H1 (cell line): ENCODE measurements around the gene ARRDC2. TPM values are rescaled to one million over a fixed set of nuclear protein-coding genes. Genes with fewer than 3 reads are reported as not detected.

Experiments
- CTCF ChIA-PET: fragments of 300-600 bp; sonication (Branson Sonifier 250); formaldehyde crosslinking; loops from one replicate; lab custom pipeline; 2021; ENCODE audit not compliant: partially characterized antibody; lab: Charles Lee
- POLR2A ChIA-PET: fragments of 300-600 bp; sonication (Branson Sonifier 250); formaldehyde crosslinking; loops from one replicate; lab custom pipeline; 2021; ENCODE audit warnings: inconsistent platforms; ENCODE audit not compliant: partially characterized antibody; lab: Charles Lee
- DNase-seq, 2 experiments: peaks; one replicate each; pipeline versions ENCODE4 v3.0.0 to v3.0.0-alpha.2; 2010 to 2022; ENCODE audit warnings: low spot score in 2 of 2, low read depth in 1 of 2, mixed read lengths in 1 of 2
- FAIRE-seq: peaks from 2 replicates; lab custom pipeline; 2011; peaks lifted over from hg19 to GRCh38; lab: Jason Lieb, UNC
- H2AFZ ChIP-seq: 2 replicates; pipeline ENCODE4 v1.8.1; 2012; ENCODE audit warnings: low read length, inconsistent platforms
- H2AK5ac ChIP-seq: 2 replicates; pipeline ENCODE4 v1.6.1; 2013; ENCODE audit warnings: low read depth, low read length
- H2BK120ac ChIP-seq: replicated peaks from 2 replicates; pipeline ENCODE3; 2013; ENCODE audit warnings: low read depth, low read length, inconsistent platforms
- H2BK12ac ChIP-seq: 2 replicates; pipeline ENCODE4 v1.6.1; 2013; ENCODE audit warnings: low read depth, low read length
- H2BK15ac ChIP-seq: 2 replicates; pipeline ENCODE4 v1.6.1; 2013; ENCODE audit warnings: low read length
- H2BK20ac ChIP-seq: 2 replicates; pipeline ENCODE4 v1.6.1; 2013; ENCODE audit warnings: low read length
- H2BK5ac ChIP-seq: 2 replicates; pipeline ENCODE4 v1.6.1; 2013; ENCODE audit warnings: low read depth, low read length
- H3K14ac ChIP-seq: 2 replicates; pipeline ENCODE4 v1.6.1; 2013; ENCODE audit warnings: inconsistent platforms; ENCODE audit not compliant: insufficient read length
- H3K18ac ChIP-seq: 2 replicates; pipeline ENCODE4 v1.6.1; 2013; ENCODE audit warnings: low read length; ENCODE audit errors: extremely low read depth
- H3K23ac ChIP-seq: 2 replicates; pipeline ENCODE4 v1.6.1; 2013; ENCODE audit warnings: inconsistent platforms; ENCODE audit not compliant: insufficient read length
- H3K23me2 ChIP-seq: 2 replicates; pipeline ENCODE4 v1.6.1; 2013; ENCODE audit warnings: low read depth, low read length
- H3K27ac ChIP-seq: 2 replicates; pipeline ENCODE4 v1.6.1; 2011; ENCODE audit warnings: low read depth, low read length, inconsistent platforms
- H3K27me3 ChIP-seq, 4 experiments: replicated peaks in 1 of 4; 1 replicate in 1 of 4; 2 replicates in 3 of 4; pipeline versions ENCODE4 v1.6.1 to v1.8.1; 2011 to 2013; ENCODE audit warnings: low read length in 3 of 4, mild to moderate bottlenecking in 3 of 4, inconsistent platforms in 2 of 4, mixed read lengths in 2 of 4, moderate library complexity in 1 of 4; ENCODE audit not compliant: control insufficient read depth in 3 of 4, insufficient read depth in 3 of 4; ENCODE audit errors: extremely low read depth in 1 of 4
- H3K36me3 ChIP-seq, 4 experiments: 2 replicates each; pipeline versions ENCODE4 v1.6.1 to v1.8.1; 2011 to 2013; ENCODE audit warnings: mild to moderate bottlenecking in 4 of 4, low read length in 3 of 4, moderate library complexity in 2 of 4, control low read depth in 1 of 4, inconsistent platforms in 1 of 4; ENCODE audit not compliant: insufficient read depth in 4 of 4, control insufficient read depth in 2 of 4
- H3K4ac ChIP-seq: replicated peaks from 2 replicates; pipeline ENCODE3; 2013; ENCODE audit warnings: low read length, low read depth, mixed read lengths, inconsistent platforms; ENCODE audit not compliant: insufficient read length
- H3K4me1 ChIP-seq, 4 experiments: replicated peaks in 1 of 4; 1 replicate in 1 of 4; 2 replicates in 3 of 4; pipeline versions ENCODE4 v1.6.1 to v1.8.1; 2011 to 2013; ENCODE audit warnings: low read length in 3 of 4, inconsistent platforms in 2 of 4, mixed read lengths in 1 of 4; ENCODE audit not compliant: insufficient read depth in 4 of 4, control insufficient read depth in 3 of 4
- H3K4me2 ChIP-seq, 2 experiments: 2 replicates each; pipeline versions ENCODE4 v1.6.1 to v1.8.1; 2011 to 2013; ENCODE audit warnings: low read depth in 2 of 2, low read length in 2 of 2, control low read depth in 1 of 2, inconsistent platforms in 1 of 2, mild to moderate bottlenecking in 1 of 2; ENCODE audit not compliant: insufficient read depth in 1 of 2
- H3K4me3 ChIP-seq, 4 experiments: fragments of 200-600, 300-600 bp in 1 of 4; sonication (generic), shearing (Covaris generic), sonication (Bioruptor Twin) in 1 of 4; 2 replicates each; pipeline versions ENCODE4 v1.5.1 to v1.8.1; 2011 to 2016; ENCODE audit warnings: low read length in 4 of 4, low read depth in 3 of 4, control low read depth in 2 of 4, inconsistent platforms in 2 of 4, mild to moderate bottlenecking in 2 of 4, mixed read lengths in 1 of 4, moderate library complexity in 1 of 4; ENCODE audit not compliant: insufficient read depth in 2 of 4; ENCODE audit errors: extremely low read depth in 1 of 4
- H3K56ac ChIP-seq: replicated peaks from 2 replicates; pipeline ENCODE3; 2013; ENCODE audit warnings: low read depth, mild to moderate bottlenecking, mixed read lengths, low read length, inconsistent platforms; ENCODE audit not compliant: insufficient read length
- H3K79me1 ChIP-seq: 2 replicates; pipeline ENCODE4 v1.6.1; 2013; ENCODE audit warnings: low read depth, low read length, control low read depth
- H3K79me2 ChIP-seq, 2 experiments: 2 replicates each; pipeline versions ENCODE4 v1.6.1 to v1.8.1; 2012 to 2013; ENCODE audit warnings: low read length in 2 of 2, mild to moderate bottlenecking in 2 of 2, inconsistent platforms in 1 of 2; ENCODE audit not compliant: insufficient read depth in 2 of 2, control insufficient read depth in 1 of 2
- H3K9ac ChIP-seq, 4 experiments: replicated peaks in 1 of 4; 1 replicate in 1 of 4; 2 replicates in 3 of 4; pipeline versions ENCODE4 v1.6.1 to v1.8.1; 2011 to 2013; ENCODE audit warnings: low read depth in 3 of 4, low read length in 3 of 4, control low read depth in 2 of 4, mild to moderate bottlenecking in 2 of 4, moderate library complexity in 2 of 4, inconsistent platforms in 1 of 4; ENCODE audit errors: extremely low read depth in 1 of 4
- H3K9me3 ChIP-seq, 2 experiments: 2 replicates each; pipeline versions ENCODE4 v1.6.1 to v1.8.1; 2012 to 2013; ENCODE audit warnings: mild to moderate bottlenecking in 2 of 2, moderate library complexity in 2 of 2, control low read depth in 1 of 2, inconsistent platforms in 1 of 2, low read depth in 1 of 2, low read length in 1 of 2, mixed read lengths in 1 of 2; ENCODE audit not compliant: insufficient read depth in 2 of 2
- H4K20me1 ChIP-seq, 2 experiments: replicated peaks in 1 of 2; 2 replicates each; pipeline versions ENCODE3 to v1.8.1; 2011 to 2013; ENCODE audit warnings: inconsistent platforms in 2 of 2, low read length in 2 of 2, mild to moderate bottlenecking in 1 of 2; ENCODE audit not compliant: insufficient read depth in 2 of 2, control insufficient read depth in 1 of 2
- H4K5ac ChIP-seq: 2 replicates; pipeline ENCODE4 v1.6.1; 2013; ENCODE audit warnings: low read length, low read depth, mixed read lengths, inconsistent platforms; ENCODE audit not compliant: insufficient read length
- H4K8ac ChIP-seq: 2 replicates; pipeline ENCODE4 v1.8.0; 2013; ENCODE audit warnings: mild to moderate bottlenecking, moderate library complexity, low read length, inconsistent platforms; ENCODE audit not compliant: insufficient read depth; ENCODE audit errors: extremely low read depth
- H4K91ac ChIP-seq: replicated peaks from 2 replicates; pipeline ENCODE3; 2013; ENCODE audit warnings: low read length, mixed read lengths, inconsistent platforms; ENCODE audit not compliant: insufficient read length
- CBX5 ChIP-seq: fragments of 300-800, 300-1000 bp; sonication (generic); IDR thresholded peaks from 2 replicates; pipeline ENCODE4 v1.7.1; 2016; ENCODE audit warnings: antibody characterized with exemption, low read length, low read depth
- FOSL1 ChIP-seq: IDR thresholded peaks from 2 replicates; pipeline ENCODE4 v1.6.1; 2011; ENCODE audit warnings: mild to moderate bottlenecking, low read depth, low read length, moderate library complexity; ENCODE audit not compliant: insufficient read depth
- GABPA ChIP-seq: IDR thresholded peaks from 2 replicates; pipeline ENCODE4 v1.6.1; 2011; ENCODE audit warnings: mild to moderate bottlenecking, low read length, moderate library complexity, borderline replicate concordance; ENCODE audit not compliant: insufficient read depth
- HDAC2 ChIP-seq, 2 experiments: fragments of 300-600 bp in 1 of 2; sonication (generic) in 1 of 2; IDR thresholded peaks; 2 replicates each; pipeline ENCODE4 v1.6.1; 2011 to 2012; ENCODE audit warnings: low read depth in 2 of 2, low read length in 2 of 2, mild to moderate bottlenecking in 2 of 2, moderate library complexity in 2 of 2, borderline replicate concordance in 1 of 2, inconsistent platforms in 1 of 2
- JUN ChIP-seq: IDR thresholded peaks from 2 replicates; pipeline ENCODE4 v1.6.1; 2011; ENCODE audit warnings: low read depth, mild to moderate bottlenecking, improper control_type of control experiment, low read length
- TAF7 ChIP-seq: optimal IDR thresholded peaks from 2 replicates; pipeline ENCODE3; 2011; ENCODE audit warnings: low read depth, mild to moderate bottlenecking, inconsistent platforms, low read length, moderate library complexity, borderline replicate concordance
- WGBS, 2 experiments: shearing (Covaris generic) in 1 of 2; methylation state at CpG; one replicate each; pipeline versions ENCODE4 v1.1.6 to v1.1.7; 2013 to 2015; ENCODE audit warnings: low lambda C conversion rate in 2 of 2, mixed read lengths in 2 of 2, inconsistent platforms in 1 of 2, low coverage in 1 of 2, missing lambda C conversion rate in 1 of 2; ENCODE audit not compliant: insufficient replicate concordance in 2 of 2, insufficient coverage in 1 of 2, insufficient read length in 1 of 2; ENCODE audit errors: extremely low coverage in 1 of 2, missing lambda C conversion rate in 1 of 2; 5-methylcytosine and 5-hydroxymethylcytosine counted together
- polyA plus RNA-seq, 7 experiments: library from polyadenylated mRNA; depleted of rRNA in 3 of 7; stranded (reverse) in 5 of 7; unstranded in 2 of 7; fragments of >200 nt in 5 of 7; fragments of 200-250 nt in 2 of 7; gene quantifications; 1 replicate in 5 of 7; 2 replicates in 1 of 7; 4 replicates in 1 of 7; pipeline versions ENCODE4 v1.2.1 to v1.2.3, GENCODE V29; 2011 to 2013; ENCODE audit warnings: missing spikeins in 2 of 7, mixed read lengths in 2 of 7
- total RNA-seq: library from RNA; stranded (reverse); fragmentation: NEBNext Ultra II Directional; extraction: Animal tissue kit (Norgen Biotek cat#: 25700); gene quantifications from 2 replicates; pipeline ENCODE4 v1.2.1, GENCODE V29; 2021
- TF ChIP-seq, protein P1 (sequence below): IDR thresholded peaks from 2 replicates; pipeline ENCODE4 v1.6.1; 2012; ENCODE audit warnings: inconsistent platforms

ARRDC2 gene
- total and polyA plus RNA-seq, 2 of the 8 experiments (the other 6 are each of a cell fraction or from before 2014, with no cell fraction given), result 5.4 to 6.9 TPM

- no peaks in the 10 kb centered on the region for H3K79me2 ChIP-seq
- no peak overlapping the region for H3K4ac ChIP-seq
- H4K5ac ChIP-seq, result no peak overlapping the region
- no peak overlapping the region for H2BK15ac ChIP-seq
- no peak overlapping the region for H3K14ac ChIP-seq
- no peaks in the 10 kb centered on the region for H3K79me1 ChIP-seq
- no peak overlapping the region for H3K27ac ChIP-seq
- H3K23me2 ChIP-seq, result peaks cover 12% of the 10 kb centered on the region
- peaks cover 0 to 2% (median 0%) of the 10 kb centered on the region in 4 experiments; a peak in 1 of 8 replicates for H3K36me3 ChIP-seq
- no peak overlapping the region for H2AK5ac ChIP-seq
- no peak overlapping the region for H2BK20ac ChIP-seq
- ChIA-PET CTCF (interaction anchor here (0.6 to 1.8 kb wide), 5 partner anchors 12 to 90 kb away, joined by 3 to 6 read pairs (median 3); no protein-coding TSS in a partner anchor), POLR2A (interaction anchor here (0.5 to 0.8 kb wide), 3 partner anchors 15 to 1497 kb away, joined by 3 to 4 read pairs (median 3); no protein-coding TSS in a partner anchor)
- no peak overlapping the region for H3K23ac ChIP-seq
- H4K8ac ChIP-seq, result no peak overlapping the region
- H3K56ac ChIP-seq, result no peak overlapping the region
- 92% methylated on average over 35 of the region's 37 CpGs; no CpG with 5 or more reads in 1 of the 2 experiments for WGBS, 2 experiments
- peaks cover 0 to 3% of the 10 kb centered on the region in 2 experiments; a peak in 1 of 4 replicates for H3K9me3 ChIP-seq
- H3K4me3 ChIP-seq, result no peak overlapping the region
- no peak for FAIRE-seq
- H3K27me3 ChIP-seq, result no peaks in the 10 kb centered on the region; a peak in 1 of 7 replicates
- H3K4me1 ChIP-seq, result peaks cover 0 to 11% (median 4%) of the 10 kb centered on the region in 4 experiments; a peak in 5 of 7 replicates
- H2BK5ac ChIP-seq, result no peak overlapping the region
- H3K4me2 ChIP-seq, result no peak overlapping the region
- H4K20me1 ChIP-seq, result no peaks in the 10 kb centered on the region
- TF ChIP-seq TAF7, result no peak
- TF ChIP-seq, protein P1, sequence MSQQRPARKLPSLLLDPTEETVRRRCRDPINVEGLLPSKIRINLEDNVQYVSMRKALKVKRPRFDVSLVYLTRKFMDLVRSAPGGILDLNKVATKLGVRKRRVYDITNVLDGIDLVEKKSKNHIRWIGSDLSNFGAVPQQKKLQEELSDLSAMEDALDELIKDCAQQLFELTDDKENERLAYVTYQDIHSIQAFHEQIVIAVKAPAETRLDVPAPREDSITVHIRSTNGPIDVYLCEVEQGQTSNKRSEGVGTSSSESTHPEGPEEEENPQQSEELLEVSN, result no peak
- TF ChIP-seq JUN, result no peak
- TF ChIP-seq HDAC2 (IDR thresholded peaks at IDR 0.05; ENCODE audit: borderline replicate concordance in 1 of 2, low read depth in 2 of 2, low read length in 2 of 2), result no peak
- no peak for TF ChIP-seq GABPA
- TF ChIP-seq CBX5, result no peak
- no peak for TF ChIP-seq FOSL1
- H2BK120ac ChIP-seq, result no peak overlapping the region
- no peak overlapping the region for H2BK12ac ChIP-seq
- H4K91ac ChIP-seq, result no peak overlapping the region
- no peak overlapping the region for H3K9ac ChIP-seq
- no peak overlapping the region for H3K18ac ChIP-seq
- DNase-seq, result no peak
- no peak overlapping the region for H2AFZ ChIP-seq
These were observed 1.6 kb downstream of the ARRDC2 start for GRCh38 chr19:18009412-18010066.
